LNCAP (cell line): ENCODE data around the gene DGKG.
A peak's percentile ranks its signal among the peaks of the same experiment; 100 is the strongest.

Experiments used
- CTCF ChIP-seq: fragments of 450-650 bp; IDR thresholded peaks from 2 replicates; pipeline ENCODE4 v1.5.1; 2017; ENCODE audit warnings: mild to moderate bottlenecking

The DGKG gene

GRCh38 chr3:186268616-186269448 is 93.2 kb downstream of the DGKG start:
- peak; percentile 45 for TF ChIP-seq CTCF

- no peak for TF ChIP-seq CTCF
These were observed 94.3 kb downstream of the DGKG start for GRCh38 chr3:186267758-186268157.

- TF ChIP-seq CTCF = no peak
These were observed 97.2 kb downstream of the DGKG start for GRCh38 chr3:186264608-186265400.

GRCh38 chr3:186261638-186262037 is 100.4 kb downstream of the DGKG start:
- peak; percentile 42; the same call in 1 of the 2 replicates for TF ChIP-seq CTCF

- TF ChIP-seq CTCF = no peak
These were observed 101.3 kb downstream of the DGKG start for GRCh38 chr3:186260726-186261125.

GRCh38 chr3:186259612-186260383 is 102.2 kb downstream of the DGKG start:
- peak; percentile 96 for TF ChIP-seq CTCF

GRCh38 chr3:186258968-186259367 is 103.1 kb downstream of the DGKG start:
- no peak for TF ChIP-seq CTCF
